GM23338 (cell line): Measurements from ENCODE around the gene ZNF880. TPM values are rescaled to one million over a fixed set of nuclear protein-coding genes. Genes with fewer than 3 reads are reported as not detected.
"Not testable (repeated sequence)": the region's sequence is repeated elsewhere in the genome, so short reads cannot be mapped to it uniquely, and the experiment has no call there.

Experiments used
- ATAC-seq: fragments of 200-7000 bp; cut with Tn5 transposase; 3 replicates; pipeline ENCODE4 v1.9.1; 2020
- DNase-seq: peaks from one replicate; pipeline ENCODE4 v3.0.0-alpha.2; 2015; ENCODE audit warnings: low spot score
- H2AFZ ChIP-seq: fragments of 200-600 bp; sonication (generic); 2 replicates; pipeline ENCODE4 v1.8.0; 2016; ENCODE audit warnings: antibody characterized with exemption, mild to moderate bottlenecking, moderate library complexity
- H3F3A ChIP-seq: fragments of 200-600 bp; sonication (generic); replicated peaks from 2 replicates; pipeline ENCODE4 v1.8.0; 2017; ENCODE audit warnings: antibody characterized with exemption, mixed run types, low read depth
- H3K27ac ChIP-seq: fragments of 200-600 bp; sonication (generic); 2 replicates; pipeline ENCODE4 v1.6.1; 2016; ENCODE audit warnings: low read depth
- H3K27me3 ChIP-seq: fragments of 200-600 bp; sonication (generic); 2 replicates; pipeline ENCODE4 v1.8.0; 2016; ENCODE audit warnings: mild to moderate bottlenecking, mixed run types, moderate library complexity; ENCODE audit not compliant: insufficient read depth
- H3K36me3 ChIP-seq: fragments of 200-600 bp; sonication (generic); 2 replicates; pipeline ENCODE4 v1.8.0; 2016; ENCODE audit warnings: mild to moderate bottlenecking; ENCODE audit not compliant: insufficient read depth
- H3K4me1 ChIP-seq: fragments of 200-600 bp; sonication (generic); 2 replicates; pipeline ENCODE4 v1.8.0; 2016; ENCODE audit warnings: mild to moderate bottlenecking, moderate library complexity; ENCODE audit not compliant: insufficient read depth
- H3K4me2 ChIP-seq: fragments of 200-600 bp; sonication (generic); 2 replicates; pipeline ENCODE4 v1.7.1; 2017; ENCODE audit warnings: mixed run types
- H3K4me3 ChIP-seq: fragments of 200-600 bp; sonication (generic); 2 replicates; pipeline ENCODE4 v1.6.1; 2016; ENCODE audit warnings: mixed run types
- H3K79me2 ChIP-seq: fragments of 200-600 bp; sonication (generic); replicated peaks from 2 replicates; pipeline ENCODE4 v1.8.0; 2017; ENCODE audit warnings: mild to moderate bottlenecking; ENCODE audit not compliant: insufficient read depth
- H3K9me2 ChIP-seq: fragments of 200-600 bp; sonication (generic); 2 replicates; pipeline ENCODE4 v1.8.0; 2017; ENCODE audit not compliant: insufficient read depth
- H4K20me1 ChIP-seq: fragments of 200-600 bp; sonication (generic); replicated peaks from 2 replicates; pipeline ENCODE4 v1.8.0; 2017; ENCODE audit warnings: mild to moderate bottlenecking; ENCODE audit not compliant: insufficient read depth
- H3K27ac Mint-ChIP-seq: 2 replicates; pipeline ENCODE4 v1.8.0; 2020; ENCODE audit warnings: inconsistent platforms, mild to moderate bottlenecking, moderate library complexity, mixed read lengths
- H3K27me3 Mint-ChIP-seq: 3 replicates; pipeline ENCODE4 v1.8.0; 2022; ENCODE audit warnings: low read depth, mild to moderate bottlenecking, moderate library complexity, mixed read lengths, inconsistent platforms; ENCODE audit not compliant: insufficient read depth, poor library complexity
- H3K36me3 Mint-ChIP-seq: 3 replicates; pipeline ENCODE4 v1.8.0; 2021; ENCODE audit warnings: low read depth, mild to moderate bottlenecking, inconsistent platforms, moderate library complexity, mixed read lengths
- H3K4me1 Mint-ChIP-seq: 3 replicates; pipeline ENCODE4 v1.8.0; 2020; ENCODE audit warnings: mild to moderate bottlenecking, inconsistent platforms, mixed read lengths
- H3K4me3 Mint-ChIP-seq: 3 replicates; pipeline ENCODE4 v1.8.0; 2021; ENCODE audit warnings: moderate library complexity, mild to moderate bottlenecking, inconsistent platforms, mixed read lengths
- H3K9me3 Mint-ChIP-seq: 3 replicates; pipeline ENCODE4 v1.8.0; 2020; ENCODE audit warnings: moderate library complexity, mild to moderate bottlenecking, inconsistent platforms, mixed read lengths
- CTCF ChIP-seq, 2 experiments: fragments of 200-600 bp in 1 of 2; sonication (generic) in 1 of 2; conservative IDR thresholded peaks; 2 replicates each; pipeline versions ENCODE4 v1.5.1 to v1.6.1; 2016 to 2017; ENCODE audit warnings: antibody characterized with exemption in 2 of 2, low read depth in 2 of 2, mild to moderate bottlenecking in 2 of 2, moderate library complexity in 1 of 2
- ETS1 ChIP-seq: IDR thresholded peaks from 2 replicates; pipeline ENCODE4 v1.6.1; 2016; ENCODE audit warnings: antibody characterized with exemption
- EZH2 ChIP-seq: fragments of 200-600 bp; sonication (generic); IDR thresholded peaks from one replicate; pipeline ENCODE4 v1.8.0; 2017; ENCODE audit warnings: antibody characterized with exemption, mild to moderate bottlenecking, low read depth; ENCODE audit not compliant: unreplicated experiment
- NANOG ChIP-seq: IDR thresholded peaks from 2 replicates; pipeline ENCODE4 v1.6.1; 2016; ENCODE audit warnings: antibody characterized with exemption, borderline replicate concordance
- POLR2AphosphoS5 ChIP-seq: IDR thresholded peaks from 2 replicates; pipeline ENCODE4 v1.6.1; 2016; ENCODE audit warnings: antibody characterized with exemption, low read depth
- REST ChIP-seq: IDR thresholded peaks from one replicate; pipeline ENCODE4 v1.6.1; 2018; ENCODE audit warnings: antibody characterized with exemption; ENCODE audit not compliant: unreplicated experiment
- ZNF114 ChIP-seq: fragments of 250-450 bp; sonication (Bioruptor Pico); IDR thresholded peaks from 2 replicates; pipeline ENCODE4 v1.5.0; 2020; ENCODE audit warnings: mild to moderate bottlenecking, moderate library complexity
- ZNF331 ChIP-seq: fragments of 250-450 bp; sonication (Bioruptor Pico); IDR thresholded peaks from 2 replicates; pipeline ENCODE4 v1.5.0; 2020; ENCODE audit warnings: low read depth, mild to moderate bottlenecking, moderate library complexity
- ZNF462 ChIP-seq: fragments of 250-450 bp; sonication (Bioruptor Pico); IDR thresholded peaks from 2 replicates; pipeline ENCODE4 v1.5.0; 2020; ENCODE audit warnings: mild to moderate bottlenecking, moderate library complexity
- polyA plus RNA-seq: library from polyadenylated mRNA; unstranded; fragments of >200 nt; fragmentation: Nextera tagmentation; extraction: Ambion mirVana; gene quantifications from 2 replicates; pipeline ENCODE4 v1.2.1, GENCODE V29; 2016
- total RNA-seq: library from RNA; depleted of rRNA; stranded (reverse); fragments of >200 nt; shearing (Covaris generic); gene quantifications from 2 replicates; pipeline ENCODE4 v1.2.3, GENCODE V29; 2014

ZNF880 gene
- total and polyA plus RNA-seq, 2 experiments from 2014 or later = 49.1 to 57.4 TPM

GRCh38 chr19:52339022-52339421 lies 30.7 kb upstream of the ZNF880 start:
- not testable (repeated sequence) for H2AFZ ChIP-seq, H3K4me1 ChIP-seq, H3K4me2 ChIP-seq, DNase-seq, H3K27me3 ChIP-seq, H3K27ac Mint-ChIP-seq, ATAC-seq, H3K4me3 ChIP-seq, H3K27ac ChIP-seq, H3K36me3 ChIP-seq, H4K20me1 ChIP-seq, H3F3A ChIP-seq, H3K4me3 Mint-ChIP-seq, H3K79me2 ChIP-seq, H3K9me2 ChIP-seq, H3K4me1 Mint-ChIP-seq
- Mint-ChIP-seq H3K36me3 (peaks cover 14% of the 10 kb centered on the region), H3K27me3 (peaks cover 16% of the 10 kb centered on the region), H3K9me3 (peaks cover 17% of the 10 kb centered on the region)

GRCh38 chr19:52343548-52343947 lies 26.2 kb upstream of the ZNF880 start:
- no peak overlapping the region for H3K27ac Mint-ChIP-seq
- no peak overlapping the region for H3K27ac ChIP-seq
- no peaks in the 10 kb centered on the region for H3F3A ChIP-seq

More at GRCh38 chr19:52343548-52343947, 26.2 kb upstream of the ZNF880 start:
- Mint-ChIP-seq H3K36me3 (peaks cover 20% of the 10 kb centered on the region), H3K4me1 (no peaks in the 10 kb centered on the region), H3K4me3 (no peak overlapping the region), H3K9me3 (peaks cover 20% of the 10 kb centered on the region), H3K27me3 (peaks cover 13% of the 10 kb centered on the region)
- TF ChIP-seq NANOG (no peak), POLR2AphosphoS5 (no peak), ZNF114 (CRISPR knock-in tag) (no peak), CTCF (conservative IDR thresholded peaks at IDR 0.05; ENCODE audit: low read depth in 2 of 2) (peak; percentile 84 to 97), ZNF462 (CRISPR knock-in tag) (no peak), EZH2 (no peak), REST (no peak), ETS1 (no peak), ZNF331 (CRISPR knock-in tag) (no peak)
- H3K9me2 ChIP-seq = no peaks in the 10 kb centered on the region
- no peaks in the 10 kb centered on the region for H3K27me3 ChIP-seq
- no peaks in the 10 kb centered on the region for H3K4me1 ChIP-seq
- no peaks in the 10 kb centered on the region; the same call in 1 of the 2 replicates for H3K36me3 ChIP-seq
- no peak overlapping the region for H3K4me3 ChIP-seq
- H4K20me1 ChIP-seq = peaks cover 2% of the 10 kb centered on the region; the same call in 1 of the 2 replicates
- ATAC-seq = peak; percentile 99
- H3K4me2 ChIP-seq = no peak overlapping the region
- H3K79me2 ChIP-seq = no peaks in the 10 kb centered on the region
- DNase-seq = peak; percentile 90
- no peak overlapping the region for H2AFZ ChIP-seq
